WTC11 (cell line): Measurements from ENCODE around the gene HAGHL. TPM values are rescaled to one million over a fixed set of nuclear protein-coding genes. Genes with fewer than 3 reads are reported as not detected.
A peak's percentile ranks its signal among the peaks of the same experiment; 100 is the strongest.

Experiments used
- ATAC-seq: fragments of 200-7000 bp; cut with Tn5 transposase; 2 replicates; pipeline ENCODE4 v1.10.0; 2021; ENCODE audit warnings: mild to moderate bottlenecking, moderate library complexity
- CTCF ChIA-PET: fragments of 300-600 bp; sonication (Branson Sonifier 250); formaldehyde crosslinking; loops from one replicate; lab custom pipeline; 2021; ENCODE audit warnings: antibody characterized with exemption; lab: Charles Lee
- POLR2A ChIA-PET: fragments of 350-600 bp; sonication (Branson Sonifier 250); formaldehyde crosslinking; loops from one replicate; lab custom pipeline; 2021; ENCODE audit warnings: antibody characterized with exemption; lab: Charles Lee
- DNase-seq: peaks from one replicate; pipeline ENCODE4 v3.0.0; 2021; ENCODE audit warnings: low spot score
- H3K27ac Mint-ChIP-seq: 2 replicates; pipeline ENCODE4 v1.8.0; 2021; ENCODE audit warnings: mixed read lengths
- H3K27me3 Mint-ChIP-seq: 2 replicates; pipeline ENCODE4 v1.8.0; 2021; ENCODE audit warnings: low read depth, mild to moderate bottlenecking, moderate library complexity, mixed read lengths
- H3K36me3 Mint-ChIP-seq: 2 replicates; pipeline ENCODE4 v1.8.0; 2021; ENCODE audit warnings: mixed read lengths
- H3K4me1 Mint-ChIP-seq: 2 replicates; pipeline ENCODE4 v1.8.0; 2022; ENCODE audit warnings: mixed read lengths
- H3K4me3 Mint-ChIP-seq: 2 replicates; pipeline ENCODE4 v1.8.0; 2021; ENCODE audit warnings: mild to moderate bottlenecking, moderate library complexity, mixed read lengths
- H3K9me3 Mint-ChIP-seq: 2 replicates; pipeline ENCODE4 v1.8.0; 2021; ENCODE audit warnings: mixed read lengths
- CBFB ChIP-seq: sonication (generic); formaldehyde crosslinking; IDR thresholded peaks from 2 replicates; pipeline ENCODE4 v1.8.1; 2022; ENCODE audit warnings: mild to moderate bottlenecking, low read depth, missing genetic modification reagents
- ESRRA ChIP-seq: sonication (generic); formaldehyde crosslinking; IDR thresholded peaks from 2 replicates; pipeline ENCODE4 v1.8.1; 2022; ENCODE audit warnings: mild to moderate bottlenecking, missing genetic modification reagents, borderline replicate concordance
- KAT7 ChIP-seq: sonication (generic); formaldehyde crosslinking; IDR thresholded peaks from 2 replicates; pipeline ENCODE4 v1.8.1; 2023; ENCODE audit warnings: missing genetic modification reagents, mild to moderate bottlenecking, borderline replicate concordance
- MXD4 ChIP-seq: fragments of 250-450 bp; sonication (Bioruptor Pico); IDR thresholded peaks from 2 replicates; pipeline ENCODE4 v1.8.0; 2021; ENCODE audit warnings: mild to moderate bottlenecking, moderate library complexity, borderline replicate concordance
- NFATC4 ChIP-seq: fragments of 250-450 bp; sonication (Bioruptor Pico); IDR thresholded peaks from 2 replicates; pipeline ENCODE4 v1.9.0; 2021; ENCODE audit warnings: mild to moderate bottlenecking
- total RNA-seq: library from RNA; stranded (reverse); gene quantifications from 3 replicates; pipeline ENCODE4 v1.2.3, GENCODE V29; 2021
- TF ChIP-seq, protein P1 (sequence below): sonication (generic); formaldehyde crosslinking; IDR thresholded peaks from 2 replicates; pipeline ENCODE4 v1.8.0; 2022; ENCODE audit warnings: missing genetic modification reagents
- TF ChIP-seq, protein P2 (sequence below): sonication (generic); formaldehyde crosslinking; IDR thresholded peaks from 2 replicates; pipeline ENCODE4 v1.8.0; 2022; ENCODE audit warnings: mild to moderate bottlenecking, missing genetic modification reagents
- TF ChIP-seq, protein P3 (sequence below): sonication (generic); formaldehyde crosslinking; IDR thresholded peaks from 2 replicates; pipeline ENCODE4 v1.8.0; 2022; ENCODE audit warnings: mild to moderate bottlenecking, missing genetic modification reagents
- TF ChIP-seq, protein P4 (sequence below): sonication (generic); formaldehyde crosslinking; IDR thresholded peaks from 2 replicates; pipeline ENCODE4 v1.8.1; 2022; ENCODE audit warnings: missing genetic modification reagents, borderline replicate concordance
- TF ChIP-seq, protein P5 (sequence below): fragments of 250-450 bp; sonication (Bioruptor Pico); IDR thresholded peaks from 2 replicates; pipeline ENCODE4 v1.9.0; 2021; ENCODE audit warnings: mild to moderate bottlenecking, borderline replicate concordance
- TF ChIP-seq, protein P6 (sequence below): sonication (generic); formaldehyde crosslinking; IDR thresholded peaks from 2 replicates; pipeline ENCODE4 v1.8.0; 2023; ENCODE audit warnings: missing genetic modification reagents

Gene HAGHL
- total RNA-seq, 1 experiment from 2014 or later, result 41.7 TPM

DNA sequence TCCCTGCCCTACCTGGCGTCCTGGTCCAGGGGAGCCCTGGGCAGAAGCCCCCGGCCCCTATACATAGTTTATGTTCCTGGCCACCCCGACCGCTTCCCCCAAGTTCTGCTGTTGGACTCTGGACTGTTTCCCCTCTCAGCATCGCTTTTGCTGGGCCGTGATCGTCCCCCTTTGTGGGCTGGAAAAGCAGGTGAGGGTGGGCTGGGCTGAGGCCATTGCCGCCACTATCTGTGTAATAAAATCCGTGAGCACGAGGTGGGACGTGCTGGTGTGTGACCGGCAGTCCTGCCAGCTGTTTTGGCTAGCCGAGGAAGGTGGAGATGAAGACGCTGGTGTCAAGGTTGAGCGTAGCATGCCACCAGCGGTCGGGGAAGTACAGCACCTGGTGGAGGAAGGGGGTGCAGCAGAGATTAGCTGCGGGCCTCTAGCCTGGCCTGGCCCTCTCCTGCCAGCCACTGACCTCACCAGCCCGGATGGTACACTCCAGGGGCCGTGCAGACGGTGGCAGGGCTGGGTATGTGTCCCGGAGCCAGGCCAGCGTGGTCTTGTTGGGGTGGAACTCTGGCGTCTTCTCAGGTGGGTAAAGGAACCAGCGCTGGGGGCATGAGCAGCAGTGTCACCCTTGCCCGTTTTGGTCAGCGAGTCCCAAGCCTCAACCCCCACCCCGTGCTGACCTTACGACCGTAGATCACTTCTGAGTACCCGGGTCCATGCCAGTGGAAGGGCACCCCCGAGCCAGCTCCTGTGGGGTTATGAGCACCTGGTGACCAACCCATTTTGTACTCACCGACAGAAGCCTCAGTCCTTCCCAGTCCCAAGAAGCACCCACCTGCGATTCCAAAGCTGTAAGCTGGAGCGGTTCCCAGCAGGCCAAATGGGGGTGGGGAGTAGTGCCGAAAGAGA is 44.2 kb upstream of the HAGHL start:
- no peak for DNase-seq
- no peaks in the 10 kb centered on the region for H3K9me3 Mint-ChIP-seq
- ATAC-seq, result no peak
- H3K4me1 Mint-ChIP-seq, result peaks cover 19% of the 10 kb centered on the region
- no peaks in the 10 kb centered on the region for H3K27me3 Mint-ChIP-seq
- peaks cover 25% of the 10 kb centered on the region for H3K36me3 Mint-ChIP-seq
- ChIA-PET POLR2A (interaction anchor here (1.1 kb wide), 1 partner anchor 11 kb away, joined by 4 read pairs; no protein-coding TSS in a partner anchor), CTCF (interaction anchor here (1.1 to 1.4 kb wide), 3 partner anchors 15 to 58 kb away, joined by 3 read pairs; partner anchors contain the start of genes CIAO3 and RHOT2)
- 0 out of 2 replicates have a peak overlapping the region, but pooled peaks have one; percentile 49 for H3K27ac Mint-ChIP-seq
- TF ChIP-seq, protein P1, sequence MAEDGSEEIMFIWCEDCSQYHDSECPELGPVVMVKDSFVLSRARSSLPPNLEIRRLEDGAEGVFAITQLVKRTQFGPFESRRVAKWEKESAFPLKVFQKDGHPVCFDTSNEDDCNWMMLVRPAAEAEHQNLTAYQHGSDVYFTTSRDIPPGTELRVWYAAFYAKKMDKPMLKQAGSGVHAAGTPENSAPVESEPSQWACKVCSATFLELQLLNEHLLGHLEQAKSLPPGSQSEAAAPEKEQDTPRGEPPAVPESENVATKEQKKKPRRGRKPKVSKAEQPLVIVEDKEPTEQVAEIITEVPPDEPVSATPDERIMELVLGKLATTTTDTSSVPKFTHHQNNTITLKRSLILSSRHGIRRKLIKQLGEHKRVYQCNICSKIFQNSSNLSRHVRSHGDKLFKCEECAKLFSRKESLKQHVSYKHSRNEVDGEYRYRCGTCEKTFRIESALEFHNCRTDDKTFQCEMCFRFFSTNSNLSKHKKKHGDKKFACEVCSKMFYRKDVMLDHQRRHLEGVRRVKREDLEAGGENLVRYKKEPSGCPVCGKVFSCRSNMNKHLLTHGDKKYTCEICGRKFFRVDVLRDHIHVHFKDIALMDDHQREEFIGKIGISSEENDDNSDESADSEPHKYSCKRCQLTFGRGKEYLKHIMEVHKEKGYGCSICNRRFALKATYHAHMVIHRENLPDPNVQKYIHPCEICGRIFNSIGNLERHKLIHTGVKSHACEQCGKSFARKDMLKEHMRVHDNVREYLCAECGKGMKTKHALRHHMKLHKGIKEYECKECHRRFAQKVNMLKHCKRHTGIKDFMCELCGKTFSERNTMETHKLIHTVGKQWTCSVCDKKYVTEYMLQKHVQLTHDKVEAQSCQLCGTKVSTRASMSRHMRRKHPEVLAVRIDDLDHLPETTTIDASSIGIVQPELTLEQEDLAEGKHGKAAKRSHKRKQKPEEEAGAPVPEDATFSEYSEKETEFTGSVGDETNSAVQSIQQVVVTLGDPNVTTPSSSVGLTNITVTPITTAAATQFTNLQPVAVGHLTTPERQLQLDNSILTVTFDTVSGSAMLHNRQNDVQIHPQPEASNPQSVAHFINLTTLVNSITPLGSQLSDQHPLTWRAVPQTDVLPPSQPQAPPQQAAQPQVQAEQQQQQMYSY (CRISPR knock-in tag), result 0 out of 2 replicates have a peak, but pooled peaks have one; percentile 13
- no peak for TF ChIP-seq CBFB (CRISPR knock-in tag)
- no peak for TF ChIP-seq MXD4
- 0 out of 2 replicates have a peak, but pooled peaks have one; percentile 58 for TF ChIP-seq NFATC4 (CRISPR knock-in tag)
- TF ChIP-seq, protein P2, sequence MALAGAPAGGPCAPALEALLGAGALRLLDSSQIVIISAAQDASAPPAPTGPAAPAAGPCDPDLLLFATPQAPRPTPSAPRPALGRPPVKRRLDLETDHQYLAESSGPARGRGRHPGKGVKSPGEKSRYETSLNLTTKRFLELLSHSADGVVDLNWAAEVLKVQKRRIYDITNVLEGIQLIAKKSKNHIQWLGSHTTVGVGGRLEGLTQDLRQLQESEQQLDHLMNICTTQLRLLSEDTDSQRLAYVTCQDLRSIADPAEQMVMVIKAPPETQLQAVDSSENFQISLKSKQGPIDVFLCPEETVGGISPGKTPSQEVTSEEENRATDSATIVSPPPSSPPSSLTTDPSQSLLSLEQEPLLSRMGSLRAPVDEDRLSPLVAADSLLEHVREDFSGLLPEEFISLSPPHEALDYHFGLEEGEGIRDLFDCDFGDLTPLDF (CRISPR knock-in tag), result 0 out of 2 replicates have a peak, but pooled peaks have one; percentile 34
- 0 out of 2 replicates have a peak, but pooled peaks have one; percentile 14 for TF ChIP-seq ESRRA (CRISPR knock-in tag)
- TF ChIP-seq, protein P3, sequence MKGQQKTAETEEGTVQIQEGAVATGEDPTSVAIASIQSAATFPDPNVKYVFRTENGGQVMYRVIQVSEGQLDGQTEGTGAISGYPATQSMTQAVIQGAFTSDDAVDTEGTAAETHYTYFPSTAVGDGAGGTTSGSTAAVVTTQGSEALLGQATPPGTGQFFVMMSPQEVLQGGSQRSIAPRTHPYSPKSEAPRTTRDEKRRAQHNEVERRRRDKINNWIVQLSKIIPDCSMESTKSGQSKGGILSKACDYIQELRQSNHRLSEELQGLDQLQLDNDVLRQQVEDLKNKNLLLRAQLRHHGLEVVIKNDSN (CRISPR knock-in tag), result 0 out of 2 replicates have a peak, but pooled peaks have one; percentile 1
- TF ChIP-seq, protein P4, sequence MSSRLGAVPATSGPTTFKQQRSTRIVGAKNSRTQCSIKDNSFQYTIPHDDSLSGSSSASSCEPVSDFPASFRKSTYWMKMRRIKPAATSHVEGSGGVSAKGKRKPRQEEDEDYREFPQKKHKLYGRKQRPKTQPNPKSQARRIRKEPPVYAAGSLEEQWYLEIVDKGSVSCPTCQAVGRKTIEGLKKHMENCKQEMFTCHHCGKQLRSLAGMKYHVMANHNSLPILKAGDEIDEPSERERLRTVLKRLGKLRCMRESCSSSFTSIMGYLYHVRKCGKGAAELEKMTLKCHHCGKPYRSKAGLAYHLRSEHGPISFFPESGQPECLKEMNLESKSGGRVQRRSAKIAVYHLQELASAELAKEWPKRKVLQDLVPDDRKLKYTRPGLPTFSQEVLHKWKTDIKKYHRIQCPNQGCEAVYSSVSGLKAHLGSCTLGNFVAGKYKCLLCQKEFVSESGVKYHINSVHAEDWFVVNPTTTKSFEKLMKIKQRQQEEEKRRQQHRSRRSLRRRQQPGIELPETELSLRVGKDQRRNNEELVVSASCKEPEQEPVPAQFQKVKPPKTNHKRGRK (CRISPR knock-in tag), result no peak
- TF ChIP-seq, protein P5, sequence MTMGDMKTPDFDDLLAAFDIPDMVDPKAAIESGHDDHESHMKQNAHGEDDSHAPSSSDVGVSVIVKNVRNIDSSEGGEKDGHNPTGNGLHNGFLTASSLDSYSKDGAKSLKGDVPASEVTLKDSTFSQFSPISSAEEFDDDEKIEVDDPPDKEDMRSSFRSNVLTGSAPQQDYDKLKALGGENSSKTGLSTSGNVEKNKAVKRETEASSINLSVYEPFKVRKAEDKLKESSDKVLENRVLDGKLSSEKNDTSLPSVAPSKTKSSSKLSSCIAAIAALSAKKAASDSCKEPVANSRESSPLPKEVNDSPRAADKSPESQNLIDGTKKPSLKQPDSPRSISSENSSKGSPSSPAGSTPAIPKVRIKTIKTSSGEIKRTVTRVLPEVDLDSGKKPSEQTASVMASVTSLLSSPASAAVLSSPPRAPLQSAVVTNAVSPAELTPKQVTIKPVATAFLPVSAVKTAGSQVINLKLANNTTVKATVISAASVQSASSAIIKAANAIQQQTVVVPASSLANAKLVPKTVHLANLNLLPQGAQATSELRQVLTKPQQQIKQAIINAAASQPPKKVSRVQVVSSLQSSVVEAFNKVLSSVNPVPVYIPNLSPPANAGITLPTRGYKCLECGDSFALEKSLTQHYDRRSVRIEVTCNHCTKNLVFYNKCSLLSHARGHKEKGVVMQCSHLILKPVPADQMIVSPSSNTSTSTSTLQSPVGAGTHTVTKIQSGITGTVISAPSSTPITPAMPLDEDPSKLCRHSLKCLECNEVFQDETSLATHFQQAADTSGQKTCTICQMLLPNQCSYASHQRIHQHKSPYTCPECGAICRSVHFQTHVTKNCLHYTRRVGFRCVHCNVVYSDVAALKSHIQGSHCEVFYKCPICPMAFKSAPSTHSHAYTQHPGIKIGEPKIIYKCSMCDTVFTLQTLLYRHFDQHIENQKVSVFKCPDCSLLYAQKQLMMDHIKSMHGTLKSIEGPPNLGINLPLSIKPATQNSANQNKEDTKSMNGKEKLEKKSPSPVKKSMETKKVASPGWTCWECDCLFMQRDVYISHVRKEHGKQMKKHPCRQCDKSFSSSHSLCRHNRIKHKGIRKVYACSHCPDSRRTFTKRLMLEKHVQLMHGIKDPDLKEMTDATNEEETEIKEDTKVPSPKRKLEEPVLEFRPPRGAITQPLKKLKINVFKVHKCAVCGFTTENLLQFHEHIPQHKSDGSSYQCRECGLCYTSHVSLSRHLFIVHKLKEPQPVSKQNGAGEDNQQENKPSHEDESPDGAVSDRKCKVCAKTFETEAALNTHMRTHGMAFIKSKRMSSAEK, result no peak
- TF ChIP-seq, protein P6, sequence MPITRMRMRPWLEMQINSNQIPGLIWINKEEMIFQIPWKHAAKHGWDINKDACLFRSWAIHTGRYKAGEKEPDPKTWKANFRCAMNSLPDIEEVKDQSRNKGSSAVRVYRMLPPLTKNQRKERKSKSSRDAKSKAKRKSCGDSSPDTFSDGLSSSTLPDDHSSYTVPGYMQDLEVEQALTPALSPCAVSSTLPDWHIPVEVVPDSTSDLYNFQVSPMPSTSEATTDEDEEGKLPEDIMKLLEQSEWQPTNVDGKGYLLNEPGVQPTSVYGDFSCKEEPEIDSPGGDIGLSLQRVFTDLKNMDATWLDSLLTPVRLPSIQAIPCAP, result no peak
- peak; percentile 74 for TF ChIP-seq KAT7
- H3K4me3 Mint-ChIP-seq, result peak overlapping the region; percentile 76
